Activated CD4-positive, CD25-positive, alpha-beta regulatory T cell (primary cell): ENCODE results near the gene SSH2.

Experiments
- DNase-seq, 4 experiments: peaks; one replicate each; lab custom pipeline; 2025; lab: John Stamatoyannopoulos, UW

SSH2 gene

GRCh38 chr17:29624586-29624985 is 305.4 kb downstream of the SSH2 start:
- no peak for DNase-seq

- no peak for DNase-seq
These were observed 306.8 kb downstream of the SSH2 start for GRCh38 chr17:29623283-29623647.

- peak; percentile 26 to 54 (median 40) for DNase-seq
These were observed 307.4 kb downstream of the SSH2 start, which contains the start of gene CORO6 for GRCh38 chr17:29622337-29623282. CORO6 (minus strand) TSS chr17:29622912; CDS start chr17:29621421, 1,491 bp downstream.

GRCh38 chr17:29621751-29622194 is 308.3 kb downstream of the SSH2 start:
- DNase-seq = no peak

GRCh38 chr17:29620779-29621500 is 309.1 kb downstream of the SSH2 start:
- no peak for DNase-seq

GRCh38 chr17:29620271-29620670 is 309.8 kb downstream of the SSH2 start:
- DNase-seq = no peak

- no peak for DNase-seq
These were observed 310.8 kb downstream of the SSH2 start for GRCh38 chr17:29619251-29619650.

GRCh38 chr17:29618272-29619065 is 311.6 kb downstream of the SSH2 start:
- no peak for DNase-seq

- peak; percentile 69 to 78 (median 74) for DNase-seq
These were observed 312.4 kb downstream of the SSH2 start for GRCh38 chr17:29617481-29618271.

GRCh38 chr17:29617125-29617480 is 312.9 kb downstream of the SSH2 start:
- peak; percentile 81 to 87 (median 83) for DNase-seq

- DNase-seq = no peak
These were observed 313.6 kb downstream of the SSH2 start for GRCh38 chr17:29616300-29617048.

- peak; percentile 49 to 72 (median 67) for DNase-seq
These were observed 314.3 kb downstream of the SSH2 start for GRCh38 chr17:29615492-29616299.

GRCh38 chr17:29615048-29615385 is 315.0 kb downstream of the SSH2 start:
- peak in 2 of 4 experiments; percentile 41 to 56 for DNase-seq

- DNase-seq = no peak
These were observed 315.5 kb downstream of the SSH2 start for GRCh38 chr17:29614349-29615047.

GRCh38 chr17:29613856-29614255 is 316.2 kb downstream of the SSH2 start:
- no peak for DNase-seq

- DNase-seq = peak; percentile 84 to 93 (median 88)
These were observed 316.6 kb downstream of the SSH2 start for GRCh38 chr17:29613352-29613837.

- no peak for DNase-seq
These were observed 317.4 kb downstream of the SSH2 start for GRCh38 chr17:29612404-29613280.

GRCh38 chr17:29612094-29612403 is 318.0 kb downstream of the SSH2 start:
- DNase-seq = no peak
